Nephron (organoid): ENCODE data around the gene ROBO2.

Experiments used
- H3K27ac Mint-ChIP-seq, 3 experiments: 2 replicates each; pipeline ENCODE4 v1.8.0; 2020; ENCODE audit warnings: mixed read lengths in 3 of 3, mild to moderate bottlenecking in 2 of 3, moderate library complexity in 1 of 3
- H3K27me3 Mint-ChIP-seq: 2 replicates; pipeline ENCODE4 v1.8.0; 2021; ENCODE audit warnings: low read depth, mild to moderate bottlenecking, moderate library complexity, mixed read lengths
- H3K36me3 Mint-ChIP-seq: 2 replicates; pipeline ENCODE4 v1.8.0; 2020; ENCODE audit warnings: low read depth, mixed read lengths
- H3K4me1 Mint-ChIP-seq: 2 replicates; pipeline ENCODE4 v1.8.0; 2020; ENCODE audit warnings: mixed read lengths
- H3K4me3 Mint-ChIP-seq, 3 experiments: 2 replicates each; pipeline ENCODE4 v1.8.0; 2020; ENCODE audit warnings: mild to moderate bottlenecking in 3 of 3, mixed read lengths in 3 of 3, moderate library complexity in 2 of 3
- H3K9me3 Mint-ChIP-seq: 2 replicates; pipeline ENCODE4 v1.8.0; 2020; ENCODE audit warnings: mixed read lengths
- TF ChIP-seq, protein P1 (sequence below), 3 experiments: fragments of 200-600 bp; sonication (generic); IDR thresholded peaks; one replicate each; pipeline ENCODE4 v1.5.0; 2021; ENCODE audit warnings: antibody characterized with exemption in 3 of 3; ENCODE audit not compliant: unreplicated experiment in 3 of 3

Gene ROBO2

DNA sequence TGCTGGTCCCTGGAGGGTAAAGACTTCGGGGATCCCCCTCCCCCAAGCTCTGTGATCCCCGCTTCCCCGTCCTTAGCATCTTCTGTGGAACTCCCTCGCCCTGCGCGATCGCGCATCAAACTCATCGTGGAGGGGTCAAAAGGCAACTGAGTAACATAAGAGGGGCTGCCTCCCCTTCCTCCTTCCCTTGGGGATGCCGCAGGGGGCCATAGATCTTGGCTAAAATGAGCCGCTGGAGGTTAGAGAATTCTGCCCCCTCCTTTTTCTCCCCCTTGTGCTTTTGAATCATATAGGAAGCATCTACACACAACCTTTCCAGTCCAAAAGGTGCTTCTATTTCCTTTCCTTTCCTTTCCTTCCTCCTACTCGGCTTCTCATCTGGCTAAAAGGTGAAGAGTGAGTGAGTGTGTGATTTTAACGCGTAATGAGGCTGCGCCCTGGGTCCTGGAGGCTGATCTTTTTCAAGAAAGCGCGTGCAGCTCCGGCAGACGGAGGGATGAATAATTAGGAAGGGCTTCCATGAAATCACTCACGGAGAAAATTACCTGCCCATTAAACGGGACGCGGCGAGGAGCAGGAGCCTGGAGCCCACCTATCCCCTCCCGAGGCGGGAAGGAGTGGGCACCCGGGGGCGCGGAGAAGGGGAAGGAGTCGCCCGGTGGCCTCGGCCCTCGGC, 831 bp upstream of the ROBO2 start:
- Mint-ChIP-seq H3K27ac (peak overlapping the region; percentile 52 to 89 (median 79)), H3K36me3 (no peaks in the 10 kb centered on the region), H3K27me3 (no peaks in the 10 kb centered on the region), H3K4me3 (peak overlapping the region; percentile 87 to 97 (median 90)), H3K9me3 (no peaks in the 10 kb centered on the region), H3K4me1 (peaks cover 10% of the 10 kb centered on the region)
- TF ChIP-seq, protein P1, sequence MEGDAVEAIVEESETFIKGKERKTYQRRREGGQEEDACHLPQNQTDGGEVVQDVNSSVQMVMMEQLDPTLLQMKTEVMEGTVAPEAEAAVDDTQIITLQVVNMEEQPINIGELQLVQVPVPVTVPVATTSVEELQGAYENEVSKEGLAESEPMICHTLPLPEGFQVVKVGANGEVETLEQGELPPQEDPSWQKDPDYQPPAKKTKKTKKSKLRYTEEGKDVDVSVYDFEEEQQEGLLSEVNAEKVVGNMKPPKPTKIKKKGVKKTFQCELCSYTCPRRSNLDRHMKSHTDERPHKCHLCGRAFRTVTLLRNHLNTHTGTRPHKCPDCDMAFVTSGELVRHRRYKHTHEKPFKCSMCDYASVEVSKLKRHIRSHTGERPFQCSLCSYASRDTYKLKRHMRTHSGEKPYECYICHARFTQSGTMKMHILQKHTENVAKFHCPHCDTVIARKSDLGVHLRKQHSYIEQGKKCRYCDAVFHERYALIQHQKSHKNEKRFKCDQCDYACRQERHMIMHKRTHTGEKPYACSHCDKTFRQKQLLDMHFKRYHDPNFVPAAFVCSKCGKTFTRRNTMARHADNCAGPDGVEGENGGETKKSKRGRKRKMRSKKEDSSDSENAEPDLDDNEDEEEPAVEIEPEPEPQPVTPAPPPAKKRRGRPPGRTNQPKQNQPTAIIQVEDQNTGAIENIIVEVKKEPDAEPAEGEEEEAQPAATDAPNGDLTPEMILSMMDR (IDR thresholded peaks at IDR 0.05; ENCODE audit: unreplicated experiment in 3 of 3): no peak

DNA sequence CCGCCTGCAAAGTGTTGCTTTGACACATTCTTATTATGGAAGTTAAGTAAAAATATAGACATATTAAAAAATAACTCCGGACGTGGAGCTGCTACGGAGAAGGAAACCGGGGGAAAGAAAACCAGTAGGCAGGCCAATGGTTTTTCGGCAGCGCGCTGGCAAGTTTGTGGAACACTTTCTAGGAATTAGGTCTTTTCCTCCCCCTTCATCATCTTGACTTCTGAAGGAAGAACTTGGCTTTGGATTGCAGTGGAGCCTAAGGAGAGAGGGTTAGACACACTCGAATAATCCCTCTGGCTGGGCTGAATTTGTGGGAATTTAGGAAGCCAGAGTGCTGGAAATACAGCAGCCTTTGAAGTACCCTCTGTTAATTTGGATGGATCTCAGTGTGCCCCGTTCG, 317 bp downstream of the ROBO2 start:
- Mint-ChIP-seq H3K27ac (peak overlapping the region; percentile 56 to 84 (median 71)), H3K36me3 (peaks cover under 1% of the 10 kb centered on the region)
- TF ChIP-seq, protein P1 (IDR thresholded peaks at IDR 0.05; ENCODE audit: unreplicated experiment in 3 of 3): no peak

DNA sequence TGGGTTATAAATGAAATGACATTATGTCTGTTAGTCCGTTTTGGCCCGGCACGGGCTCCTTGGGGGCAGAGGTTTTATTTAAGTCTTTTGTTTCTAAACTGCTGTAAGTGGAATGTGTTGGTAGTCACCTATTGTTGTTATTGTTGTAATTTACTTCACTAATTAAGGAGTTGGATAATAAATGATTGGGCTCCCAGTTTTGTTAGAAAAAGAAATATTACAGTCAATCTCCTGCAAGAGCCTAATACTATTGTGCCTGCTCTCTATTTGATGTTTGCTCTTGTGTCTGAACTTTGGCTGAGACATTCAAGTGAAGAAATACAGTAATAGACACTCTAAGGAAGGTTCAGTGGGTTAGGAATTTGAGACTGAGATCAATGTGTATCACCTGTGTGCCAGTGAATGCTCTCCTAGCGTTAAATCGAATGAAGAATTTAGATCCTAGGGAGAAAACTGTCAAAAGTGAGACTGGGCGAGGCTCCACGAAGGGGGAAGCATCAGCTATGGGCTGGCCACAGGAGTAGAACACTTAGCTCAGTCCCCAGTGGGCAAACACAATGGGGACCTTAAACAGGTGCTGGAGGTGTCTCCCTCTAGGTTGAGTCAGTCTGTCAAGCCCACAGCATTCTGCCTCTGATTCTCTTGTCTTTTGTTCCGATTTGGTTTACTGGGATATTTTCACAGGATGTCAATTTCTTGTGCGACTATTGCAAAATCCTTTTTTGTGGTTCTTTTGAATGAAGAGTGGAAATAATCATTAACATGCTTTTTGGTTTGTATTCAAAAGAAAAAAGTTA, 1.2 kb downstream of the ROBO2 start:
- Mint-ChIP-seq H3K27ac (peak overlapping the region; percentile 56 to 84 (median 71)), H3K4me3 (peak overlapping the region; percentile 87 to 91 (median 89)), H3K4me1 (peaks cover 10% of the 10 kb centered on the region), H3K36me3 (peaks cover 4% of the 10 kb centered on the region), H3K27me3 (no peaks in the 10 kb centered on the region), H3K9me3 (no peaks in the 10 kb centered on the region)
- TF ChIP-seq, protein P1 (IDR thresholded peaks at IDR 0.05; ENCODE audit: unreplicated experiment in 3 of 3): no peak

More for the DNA sequence above, 317 bp downstream of the ROBO2 start:
- Mint-ChIP-seq H3K4me3 (peak overlapping the region; percentile 87 to 91 (median 89)), H3K27me3 (no peaks in the 10 kb centered on the region), H3K9me3 (no peaks in the 10 kb centered on the region), H3K4me1 (peaks cover 10% of the 10 kb centered on the region)

DNA sequence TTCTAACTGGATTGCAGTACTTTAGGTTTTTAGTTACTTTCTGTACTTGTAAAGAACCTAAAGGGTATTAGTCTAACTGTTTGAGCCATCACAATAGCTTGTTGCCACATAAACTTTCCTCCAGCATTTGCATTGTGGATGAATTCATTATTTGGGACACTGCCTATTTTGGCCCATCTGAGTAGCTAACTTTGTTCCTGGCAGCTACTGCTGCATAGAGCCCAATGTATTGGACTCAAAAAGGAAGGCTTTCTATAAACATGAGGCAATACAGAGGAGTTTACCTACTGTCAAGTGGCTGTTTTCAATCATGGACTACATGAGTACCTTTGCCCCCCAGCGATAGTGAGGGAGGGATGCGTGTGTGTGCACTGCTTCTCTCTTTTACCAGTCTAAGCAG, 1.9 kb downstream of the ROBO2 start:
- Mint-ChIP-seq H3K4me1 (peaks cover 10% of the 10 kb centered on the region), H3K9me3 (no peaks in the 10 kb centered on the region), H3K36me3 (peaks cover 4% of the 10 kb centered on the region), H3K27ac (peak overlapping the region in 1 of 3 experiments; percentile 84), H3K27me3 (no peaks in the 10 kb centered on the region), H3K4me3 (peak overlapping the region; percentile 87 to 91 (median 89))
- TF ChIP-seq, protein P1 (IDR thresholded peaks at IDR 0.05; ENCODE audit: unreplicated experiment in 3 of 3): no peak

DNA sequence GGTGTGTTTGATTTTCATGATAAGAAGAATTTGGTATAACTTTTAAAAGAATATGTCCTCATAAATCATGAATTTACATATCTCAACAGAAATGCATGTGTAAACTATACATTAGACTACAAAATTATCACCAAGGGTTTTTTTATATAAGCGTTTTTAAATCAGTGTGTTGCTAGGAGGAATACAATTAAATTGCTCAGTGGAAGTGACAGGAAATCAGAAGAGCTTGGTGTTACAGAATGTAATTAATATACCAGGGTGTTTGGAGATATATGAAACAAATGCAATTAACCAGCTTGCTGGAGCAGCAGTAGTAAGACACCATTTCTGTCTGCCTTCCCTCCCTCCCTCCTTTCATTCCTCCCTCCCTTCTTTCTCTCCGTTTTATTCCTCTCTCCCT, 2.4 kb downstream of the ROBO2 start:
- H3K9me3 Mint-ChIP-seq: no peaks in the 10 kb centered on the region
- peak overlapping the region; percentile 87 to 91 (median 89) for H3K4me3 Mint-ChIP-seq
- peak overlapping the region in 2 of 3 experiments; percentile 5 to 25 for H3K27ac Mint-ChIP-seq
- TF ChIP-seq, protein P1 (IDR thresholded peaks at IDR 0.05; ENCODE audit: unreplicated experiment in 3 of 3): no peak
- peaks cover 10% of the 10 kb centered on the region for H3K4me1 Mint-ChIP-seq
- H3K27me3 Mint-ChIP-seq: no peaks in the 10 kb centered on the region
- peaks cover 4% of the 10 kb centered on the region for H3K36me3 Mint-ChIP-seq
